Dendritic cell treated with granulocyte-macrophage colony-stimulating factor and Interleukin-4, amounts not matched to agents 40 ng/mL and 50 ng/mL, for 4 days (primary cell): ENCODE measurements around the gene C1RL.
"Not testable (repeated sequence)": the region's sequence is repeated elsewhere in the genome, so short reads cannot be mapped to it uniquely, and the experiment has no call there.

Experiments used
- H3K27ac Mint-ChIP-seq: one replicate; pipeline ENCODE4 v1.8.0; 2022; ENCODE audit warnings: mild to moderate bottlenecking, mixed read lengths
- H3K27me3 Mint-ChIP-seq: one replicate; pipeline ENCODE4 v1.8.0; 2022; ENCODE audit warnings: mild to moderate bottlenecking, mixed read lengths
- H3K36me3 Mint-ChIP-seq: one replicate; pipeline ENCODE4 v1.8.0; 2022; ENCODE audit warnings: low read depth, mixed read lengths
- H3K4me1 Mint-ChIP-seq: one replicate; pipeline ENCODE4 v1.8.0; 2022; ENCODE audit warnings: low read depth, mixed read lengths
- H3K4me3 Mint-ChIP-seq: one replicate; pipeline ENCODE4 v1.8.0; 2022; ENCODE audit warnings: mild to moderate bottlenecking, moderate library complexity, mixed read lengths
- H3K9me3 Mint-ChIP-seq: one replicate; pipeline ENCODE4 v1.8.0; 2022; ENCODE audit warnings: mixed read lengths
- intact Hi-C: fragments of 100-400 bp; cut with micrococcal nuclease; formaldehyde crosslinking; loops from one replicate; pipeline ENCODE4 v1.15.0; 2022

The C1RL gene

GRCh38 chr12:7049973-7050372 is 59.0 kb downstream of the C1RL start:
- Mint-ChIP-seq H3K27me3 (peaks cover 39% of the 10 kb centered on the region), H3K4me1 (peaks cover 23% of the 10 kb centered on the region)
- H3K36me3 Mint-ChIP-seq, H3K27ac Mint-ChIP-seq, H3K4me3 Mint-ChIP-seq, intact Hi-C loops, H3K9me3 Mint-ChIP-seq: not testable (repeated sequence)

- H3K36me3 Mint-ChIP-seq, H3K9me3 Mint-ChIP-seq, intact Hi-C loops, H3K27ac Mint-ChIP-seq, H3K4me3 Mint-ChIP-seq: not testable (repeated sequence)
- Mint-ChIP-seq H3K27me3 (peaks cover 38% of the 10 kb centered on the region), H3K4me1 (peaks cover 23% of the 10 kb centered on the region)
Measured at GRCh38 chr12:7049445-7049951, 59.5 kb downstream of the C1RL start.

- Mint-ChIP-seq H3K36me3 (no peaks in the 10 kb centered on the region), H3K4me3 (peak overlapping the region; percentile 10), H3K9me3 (no peaks in the 10 kb centered on the region), H3K4me1 (peaks cover 23% of the 10 kb centered on the region), H3K27me3 (peaks cover 26% of the 10 kb centered on the region), H3K27ac (peak overlapping the region; percentile 26)
- intact Hi-C loops: no loop called here
Measured at GRCh38 chr12:7047306-7047705, 61.7 kb downstream of the C1RL start.

GRCh38 chr12:7046383-7047105 is 62.5 kb downstream of the C1RL start:
- intact Hi-C loops: no loop called here
- H3K27ac Mint-ChIP-seq: no peak overlapping the region
- H3K4me1 Mint-ChIP-seq: peaks cover 23% of the 10 kb centered on the region
- no peaks in the 10 kb centered on the region for H3K36me3 Mint-ChIP-seq
- H3K9me3 Mint-ChIP-seq: no peaks in the 10 kb centered on the region
- peaks cover 18% of the 10 kb centered on the region for H3K27me3 Mint-ChIP-seq
- no peak overlapping the region for H3K4me3 Mint-ChIP-seq

GRCh38 chr12:7045913-7046312 is 63.1 kb downstream of the C1RL start:
- Mint-ChIP-seq H3K4me1 (peaks cover 23% of the 10 kb centered on the region), H3K36me3 (no peaks in the 10 kb centered on the region), H3K9me3 (no peaks in the 10 kb centered on the region), H3K4me3 (no peak overlapping the region), H3K27me3 (peaks cover 16% of the 10 kb centered on the region), H3K27ac (no peak overlapping the region)
- intact Hi-C loops: no loop called here
